Activated CD8-positive, alpha-beta memory T cell treated with anti-CD3 and anti-CD28 coated beads for 36 hours (primary cell): ENCODE results near the gene CEACAM21. TPM values are rescaled to one million over a fixed set of nuclear protein-coding genes. Genes with fewer than 3 reads are reported as not detected.

Source experiments
- CTCF ChIA-PET: fragments of 350-600 bp; sonication (Branson Sonifier 250); formaldehyde crosslinking; loops from one replicate; lab custom pipeline; 2021; ENCODE audit warnings: antibody characterized with exemption; lab: Charles Lee
- POLR2A ChIA-PET: fragments of 350-600 bp; sonication (Branson Sonifier 250); formaldehyde crosslinking; loops from one replicate; lab custom pipeline; 2021; ENCODE audit warnings: antibody characterized with exemption; lab: Charles Lee
- total RNA-seq, 2 experiments: library from RNA; stranded (reverse); gene quantifications; one replicate each; pipeline ENCODE4 v1.2.3, GENCODE V29; 2021

CEACAM21 gene
- total RNA-seq, 2 experiments from 2014 or later, result 41.9 to 43.8 TPM

DNA sequence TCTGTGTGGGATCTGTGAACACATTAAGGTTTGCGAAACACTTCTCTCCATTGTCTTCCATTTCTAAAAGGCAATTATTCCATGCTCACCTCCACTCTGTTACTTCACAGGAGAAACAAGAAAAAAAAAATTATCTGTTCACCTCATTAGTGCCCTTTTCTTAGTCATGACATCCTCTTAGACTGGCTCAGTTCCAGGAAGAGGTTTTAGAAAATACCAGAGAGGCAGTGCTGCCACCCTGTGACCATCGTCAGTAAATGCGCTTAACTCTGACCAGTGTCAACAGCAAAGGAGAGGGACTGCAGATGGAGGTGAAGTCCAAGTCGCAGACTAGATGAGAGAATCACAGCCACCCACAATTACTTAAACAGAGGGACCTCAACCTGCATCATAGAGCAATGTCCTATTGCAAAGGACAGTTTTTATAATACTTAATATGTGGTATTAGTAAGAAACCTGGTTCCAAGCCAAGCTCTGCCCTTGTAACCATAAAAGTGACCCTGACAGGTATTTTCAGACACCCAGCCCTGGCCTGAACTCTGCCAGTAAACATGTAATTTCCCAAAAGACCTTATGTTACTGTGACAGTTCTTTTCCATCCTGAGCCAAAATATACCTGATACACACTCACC lies 19.4 kb downstream of the CEACAM21 start:
- ChIA-PET CTCF (interaction anchor here (0.9 to 4.8 kb wide), 7 partner anchors 10 to 156 kb away, joined by 3 to 19 read pairs (median 3); partner anchors contain the start of gene DMAC2), POLR2A (no interaction called here)

DNA sequence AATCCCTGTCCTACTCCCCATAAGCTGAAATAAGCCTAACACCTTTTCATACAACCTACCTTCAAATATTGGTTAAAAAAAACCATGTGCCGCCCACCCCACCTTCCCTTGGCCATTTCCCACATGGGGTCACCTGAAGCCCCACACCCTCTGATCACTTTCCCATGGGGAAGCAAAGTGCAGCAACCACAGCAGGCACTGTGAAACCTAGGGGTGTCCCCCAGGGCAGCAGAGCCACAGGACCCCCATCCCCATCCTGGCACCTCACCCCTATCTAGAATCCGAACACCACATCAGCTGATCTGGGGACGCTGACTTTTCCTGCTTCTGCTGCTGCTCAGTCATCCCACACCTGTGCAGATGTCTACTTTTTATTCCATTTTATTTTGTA lies 19.9 kb downstream of the CEACAM21 start:
- ChIA-PET CTCF (interaction anchor here (1.1 to 4.8 kb wide), 5 partner anchors 10 to 156 kb away, joined by 3 to 19 read pairs (median 4); partner anchors contain the start of gene DMAC2), POLR2A (no interaction called here)

DNA sequence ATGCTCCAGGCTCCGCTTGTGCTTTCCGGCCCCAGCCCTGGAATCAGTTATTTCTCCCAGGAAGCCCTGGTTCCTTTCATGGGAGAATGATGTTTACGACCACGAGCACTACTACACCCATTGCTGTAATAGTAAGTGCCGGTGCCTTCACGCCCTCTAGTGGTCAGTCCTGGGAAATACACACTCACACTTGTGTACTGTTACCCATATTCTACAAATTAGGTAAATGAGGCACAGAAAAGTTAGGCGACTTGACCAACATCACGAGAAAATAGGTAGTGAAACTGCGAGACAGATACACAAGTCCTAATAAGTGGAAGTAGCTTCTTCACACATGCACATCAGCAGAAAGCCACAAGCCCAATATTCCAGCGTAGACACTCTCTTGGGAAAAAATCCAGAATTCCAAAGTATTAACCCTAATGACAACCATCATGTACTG lies 21.7 kb downstream of the CEACAM21 start:
- ChIA-PET CTCF (interaction anchor here (0.6 to 2.2 kb wide), 14 partner anchors 9 to 173 kb away, joined by 3 to 12 read pairs (median 3); partner anchors contain the start of gene B3GNT8), POLR2A (no interaction called here)

DNA sequence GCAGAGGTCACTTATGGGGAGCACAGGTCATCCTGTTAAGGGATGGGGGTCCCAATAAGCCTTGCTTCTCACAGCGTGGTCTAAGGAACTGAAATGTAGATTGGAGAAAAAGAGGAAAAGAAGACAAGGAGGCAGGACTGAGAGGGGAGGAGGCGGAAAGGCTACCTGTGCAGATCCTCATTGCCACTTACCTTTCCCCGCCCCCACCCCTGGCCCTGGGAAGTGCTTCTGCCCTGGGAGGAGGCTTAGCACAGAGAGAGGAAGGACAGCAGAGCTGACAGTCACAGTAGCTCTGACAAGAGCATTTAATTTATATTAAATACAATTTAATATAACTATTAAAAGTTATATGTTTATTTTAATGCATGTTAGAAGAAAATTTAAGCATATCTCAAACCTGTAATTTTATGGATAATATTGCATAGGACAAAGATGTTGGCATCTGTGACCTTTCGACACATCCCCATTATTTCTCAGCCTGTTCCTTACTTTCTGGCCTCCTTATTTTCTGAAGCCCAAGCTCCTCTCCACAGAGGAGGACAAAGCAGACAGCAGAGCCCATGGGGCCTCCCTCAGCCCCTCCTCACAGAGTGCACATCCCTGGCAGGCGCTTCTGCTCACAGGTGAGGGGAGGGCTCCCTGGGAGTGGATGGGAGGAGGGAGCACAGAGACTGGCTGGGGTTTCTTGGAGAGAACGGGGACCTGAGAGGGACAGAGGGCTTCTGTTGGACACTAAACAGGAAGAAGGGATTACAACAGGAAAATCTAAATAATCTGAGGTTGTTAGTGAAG lies 23.4 kb downstream of the CEACAM21 start:
- ChIA-PET CTCF (interaction anchor here (1.3 kb wide), 2 partner anchors 29 to 260 kb away, joined by 3 read pairs; no protein-coding TSS in a partner anchor), POLR2A (no interaction called here)

DNA sequence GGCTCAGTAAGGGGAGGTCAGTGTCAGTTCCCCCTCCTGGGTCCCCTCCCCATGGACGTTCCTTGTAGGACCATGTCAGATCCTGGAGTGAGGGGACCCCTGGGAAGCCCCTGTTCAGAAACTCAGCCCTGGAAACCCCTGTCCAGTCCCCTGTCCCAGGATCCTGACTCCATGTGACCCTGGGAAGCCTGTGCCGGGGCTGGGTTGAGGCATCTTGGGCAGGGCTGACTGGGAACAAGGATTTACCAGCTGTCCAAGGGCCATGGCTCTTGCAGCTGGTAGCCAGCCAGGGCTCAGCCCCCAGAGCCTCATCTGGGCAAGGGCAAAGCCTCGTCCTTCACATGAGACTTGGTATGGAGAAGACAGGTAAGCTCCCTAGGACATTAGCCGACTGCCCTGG lies 25.8 kb downstream of the CEACAM21 start:
- CTCF ChIA-PET, result no interaction called here
- POLR2A ChIA-PET, result no interaction called here

DNA sequence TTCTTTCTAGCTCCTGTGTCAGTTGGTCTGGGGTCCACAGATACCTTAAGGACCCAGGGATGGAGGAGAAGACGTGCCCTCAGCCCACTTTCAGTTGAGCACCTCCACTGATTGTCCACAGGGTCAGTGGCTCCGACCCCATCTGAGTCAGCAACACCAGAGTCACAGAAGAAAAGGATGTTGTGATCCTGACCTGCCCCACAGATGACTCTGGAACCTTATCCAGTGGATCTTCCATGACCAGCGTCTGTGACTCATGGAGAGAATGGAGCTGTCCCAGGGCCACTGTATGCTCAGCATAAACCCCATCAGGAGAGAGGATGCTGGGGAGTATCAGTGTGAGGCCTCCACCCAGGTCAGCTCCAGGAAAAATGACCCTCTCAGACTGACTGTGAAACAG lies 28.9 kb downstream of the CEACAM21 start:
- ChIA-PET POLR2A (interaction anchor here (0.6 kb wide), 1 partner anchor 171 kb away, joined by 3 read pairs; no protein-coding TSS in a partner anchor), CTCF (interaction anchor here (1.0 kb wide), 1 partner anchor 157 kb away, joined by 3 read pairs; no protein-coding TSS in a partner anchor)

DNA sequence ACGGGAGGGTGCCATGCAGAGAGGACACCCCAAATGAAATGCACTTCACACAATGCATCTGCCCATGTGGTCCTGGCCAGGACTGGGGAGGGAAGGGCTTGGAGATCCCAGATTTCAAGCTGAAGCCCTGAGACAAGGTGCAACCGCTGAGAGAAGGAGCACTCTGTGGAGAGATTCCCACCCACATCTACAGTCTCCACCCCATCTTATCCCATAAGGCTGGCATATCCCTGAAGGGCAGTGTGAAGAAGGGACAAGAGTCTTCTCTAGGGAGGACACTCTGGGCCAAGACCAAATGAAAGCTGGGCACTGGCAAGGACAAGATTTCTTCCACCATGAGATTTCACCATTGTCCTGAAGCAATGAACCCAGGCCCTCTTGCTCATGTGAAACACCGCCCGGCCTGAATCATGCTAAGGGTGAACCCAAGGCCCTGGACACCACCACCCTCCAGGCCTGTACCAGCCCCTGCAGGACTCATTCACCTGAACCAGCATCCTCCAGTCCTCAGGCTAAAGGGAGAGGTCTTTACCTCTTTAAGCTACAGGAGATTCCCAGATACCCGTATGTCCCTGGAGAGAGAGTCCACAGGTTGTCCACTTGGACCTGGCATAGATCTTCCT lies 30.4 kb downstream of the CEACAM21 start:
- POLR2A ChIA-PET, result no interaction called here
- CTCF ChIA-PET, result interaction anchor here (1.0 kb wide), 1 partner anchor 43 kb away, joined by 4 read pairs; no protein-coding TSS in a partner anchor

DNA sequence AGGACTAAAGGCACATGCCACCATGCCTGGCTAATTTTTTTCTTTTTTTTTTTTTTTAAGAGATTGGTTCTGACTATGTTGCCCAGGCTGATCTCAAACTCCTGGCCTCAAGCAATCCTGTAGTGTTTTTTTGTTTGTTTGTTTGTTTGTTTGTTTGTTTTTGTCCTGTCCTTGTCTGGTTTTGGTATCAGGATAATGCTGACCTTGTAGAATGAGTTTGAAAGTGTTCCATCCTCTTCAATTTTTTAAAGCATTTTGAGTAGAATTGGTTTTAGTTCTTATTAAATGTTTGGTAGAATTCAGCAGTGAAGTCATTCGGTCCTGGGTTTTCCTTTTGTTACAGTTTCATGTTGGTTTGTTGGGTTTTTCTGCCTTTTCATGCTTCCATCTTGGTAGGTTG lies 31.7 kb downstream of the CEACAM21 start:
- POLR2A ChIA-PET, result no interaction called here
- CTCF ChIA-PET, result no interaction called here

DNA sequence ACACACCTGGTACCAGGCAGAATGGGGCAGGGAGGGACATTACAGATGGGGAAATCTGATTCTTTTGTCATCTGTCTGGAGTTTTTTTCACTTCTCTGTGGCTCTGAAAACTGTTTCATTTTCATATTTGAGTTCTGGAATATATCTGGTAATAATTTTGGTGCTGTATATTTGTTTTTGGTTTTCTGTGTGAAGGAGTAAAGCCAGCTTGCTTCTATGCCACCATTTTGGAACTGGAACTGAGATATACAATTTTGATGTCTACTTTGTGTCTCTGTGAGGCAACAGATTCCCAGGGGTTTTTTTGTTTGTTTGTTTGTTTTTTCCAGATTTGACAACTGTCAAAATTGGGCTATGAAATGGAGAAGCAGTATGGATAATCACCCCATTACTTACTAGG lies 34.8 kb downstream of the CEACAM21 start:
- ChIA-PET POLR2A (no interaction called here), CTCF (no interaction called here)

DNA sequence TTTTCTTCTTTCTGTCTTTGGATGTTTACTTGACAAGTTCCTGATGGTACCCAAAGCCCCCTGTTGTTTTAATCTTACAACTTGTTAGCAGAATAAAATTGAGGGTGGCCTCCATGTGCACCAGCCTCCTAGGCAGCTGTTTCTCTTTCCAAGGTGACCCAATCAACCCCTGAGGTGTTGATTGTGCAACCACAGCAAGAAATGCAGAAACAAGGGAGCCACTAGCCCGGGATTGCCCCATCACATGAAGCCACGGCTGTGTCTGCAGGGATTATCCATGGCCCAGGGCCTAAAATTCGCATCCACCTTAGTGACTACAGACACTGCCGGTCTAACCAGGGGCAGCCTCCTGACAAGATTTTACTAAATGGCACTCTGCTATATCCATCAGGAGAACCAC lies 36.5 kb downstream of the CEACAM21 start:
- ChIA-PET CTCF (no interaction called here), POLR2A (no interaction called here)

DNA sequence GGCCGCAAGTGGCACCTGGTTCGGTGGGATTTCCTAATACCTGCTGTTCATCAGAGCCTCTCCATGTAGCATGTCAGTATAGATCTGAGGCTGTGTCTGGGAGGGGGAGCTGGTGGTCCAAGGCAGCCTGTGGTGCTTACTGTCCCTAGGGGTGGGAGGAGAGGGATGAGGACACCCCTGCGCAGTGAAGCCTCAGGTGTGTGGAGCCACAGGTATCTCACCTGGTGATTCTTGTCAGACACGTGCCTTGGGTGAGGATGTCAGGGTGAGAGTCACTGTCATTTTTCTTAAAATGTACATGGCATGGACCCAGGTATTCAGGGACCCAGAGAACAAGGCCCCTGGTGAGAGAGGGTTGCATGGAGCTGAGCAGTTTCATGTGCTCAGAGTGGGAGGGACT lies 39.2 kb downstream of the CEACAM21 start:
- CTCF ChIA-PET, result no interaction called here
- POLR2A ChIA-PET, result no interaction called here

DNA sequence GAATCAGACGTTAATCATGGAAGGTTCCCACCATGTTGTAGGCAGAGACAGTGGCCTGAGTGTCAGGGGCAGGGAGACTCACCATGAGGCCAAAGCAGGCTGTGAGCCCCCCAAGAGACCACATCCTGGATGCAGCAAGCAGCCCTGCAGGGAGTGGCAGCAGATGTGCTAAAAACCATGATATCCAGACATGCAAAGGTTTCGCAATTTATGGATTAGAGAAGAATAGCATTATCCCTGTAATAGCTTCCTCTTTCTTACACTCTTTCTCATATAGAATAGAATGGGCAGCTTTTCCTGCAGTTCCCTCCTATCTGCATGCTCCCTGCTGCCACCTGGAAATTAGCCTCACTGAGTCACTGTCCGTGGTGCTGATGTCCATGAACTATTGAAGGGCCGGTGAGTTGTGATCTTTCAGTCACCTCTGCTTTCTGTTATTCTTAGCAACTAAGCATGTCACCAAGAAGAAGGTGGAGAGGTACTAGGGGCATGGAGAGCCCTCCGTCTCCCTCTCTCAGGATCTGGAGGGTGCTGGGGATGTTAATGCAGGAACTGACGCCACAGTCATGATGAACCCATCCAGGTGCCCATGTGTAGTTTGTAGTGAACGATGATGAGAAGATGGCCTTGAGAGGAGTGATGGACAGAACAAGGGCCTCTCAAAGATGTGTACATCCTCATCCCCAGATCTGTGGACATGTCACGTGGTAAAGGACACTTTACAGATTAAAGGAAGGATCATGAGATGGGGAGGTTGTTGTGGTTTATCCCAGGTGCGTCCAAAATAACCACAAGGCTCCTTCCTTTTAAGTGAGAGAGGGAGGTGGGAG lies 41.0 kb downstream of the CEACAM21 start:
- ChIA-PET POLR2A (no interaction called here), CTCF (no interaction called here)

DNA sequence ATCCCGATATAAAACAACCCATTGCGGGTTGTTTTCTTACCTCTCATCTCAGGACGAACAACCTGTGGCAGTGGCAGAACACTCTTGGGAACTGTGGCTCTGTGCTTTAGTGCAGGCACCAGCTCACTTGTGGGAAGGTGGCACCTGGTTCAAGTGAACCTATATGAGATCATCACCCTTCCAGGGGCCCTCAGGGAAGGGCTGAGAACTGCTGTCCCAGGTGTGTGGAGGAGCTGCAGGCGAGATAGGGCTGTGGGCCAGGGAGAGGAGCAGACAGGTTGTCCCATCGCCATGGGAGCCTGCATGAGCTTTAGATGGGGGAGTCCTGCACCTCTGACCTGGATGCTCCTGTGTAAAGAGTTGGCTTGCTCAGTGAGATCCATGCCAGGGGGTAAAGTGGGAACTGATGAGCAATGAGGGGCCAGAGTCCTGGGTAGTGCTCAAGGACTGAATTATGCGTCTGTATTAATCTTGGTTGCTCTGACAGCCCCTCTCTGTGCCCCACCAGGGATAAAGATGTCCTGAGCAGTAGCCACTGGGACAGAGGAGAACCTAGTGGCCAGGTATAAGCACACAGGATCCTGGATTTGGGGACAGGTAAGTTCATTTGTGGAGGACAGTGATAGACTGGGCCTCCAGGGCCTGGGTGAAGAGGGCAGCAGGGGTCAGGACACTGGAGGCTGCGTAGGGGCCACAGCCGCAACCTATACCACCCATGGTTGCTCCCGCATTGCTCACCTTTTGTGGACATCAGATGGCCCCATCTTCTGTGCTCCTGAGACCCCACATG lies 42.2 kb downstream of the CEACAM21 start:
- ChIA-PET POLR2A (no interaction called here), CTCF (no interaction called here)

DNA sequence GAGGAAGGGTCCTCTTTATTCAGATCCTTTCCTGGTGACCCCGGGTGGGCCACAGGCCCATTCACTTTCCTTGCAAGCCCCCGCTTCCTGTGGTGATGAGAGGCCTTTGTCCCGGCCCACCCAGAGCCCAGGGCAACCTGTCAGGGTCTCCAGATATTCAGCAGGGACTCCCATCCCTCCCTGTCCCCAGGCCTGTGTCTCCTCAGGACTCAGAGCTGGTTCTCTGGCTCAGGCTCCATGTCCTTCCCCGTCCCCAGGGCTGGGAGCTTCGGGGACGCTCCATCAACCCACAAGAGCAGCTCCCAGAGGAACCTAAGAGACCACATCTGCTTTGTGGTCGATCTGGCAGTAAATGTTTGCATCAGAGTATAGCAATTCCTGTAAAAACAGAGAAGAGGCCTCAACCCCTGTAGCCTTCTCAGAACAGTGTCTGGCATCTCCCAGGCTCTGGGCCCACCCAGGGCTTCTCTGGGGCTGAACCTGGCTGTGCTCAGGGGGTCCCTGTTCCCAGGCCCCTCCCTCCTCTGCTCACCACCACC lies 43.1 kb downstream of the CEACAM21 start:
- ChIA-PET CTCF (no interaction called here), POLR2A (no interaction called here)

DNA sequence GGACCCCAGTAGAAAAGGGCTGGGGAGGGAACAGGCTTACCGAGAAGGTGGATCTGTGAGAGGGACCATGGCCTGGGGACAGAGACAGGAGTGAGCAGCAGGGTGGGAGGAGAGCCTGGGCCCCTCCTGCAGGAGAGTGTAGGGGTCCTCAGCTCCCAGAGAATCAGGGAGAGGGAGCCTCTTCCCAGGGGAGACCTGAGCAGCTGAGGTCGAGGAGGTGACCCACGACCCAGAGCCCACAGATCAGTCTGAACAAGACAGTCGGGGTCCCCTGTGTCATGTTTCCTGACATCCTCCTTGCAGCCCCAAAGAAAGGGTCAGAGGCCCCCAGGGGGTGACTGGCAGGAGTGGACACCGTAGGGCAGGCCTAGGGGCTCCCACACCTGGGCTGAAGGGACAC lies 44.2 kb downstream of the CEACAM21 start:
- ChIA-PET CTCF (interaction anchor here (0.5 kb wide), 1 partner anchor 26 kb away, joined by 3 read pairs; no protein-coding TSS in a partner anchor), POLR2A (no interaction called here)

DNA sequence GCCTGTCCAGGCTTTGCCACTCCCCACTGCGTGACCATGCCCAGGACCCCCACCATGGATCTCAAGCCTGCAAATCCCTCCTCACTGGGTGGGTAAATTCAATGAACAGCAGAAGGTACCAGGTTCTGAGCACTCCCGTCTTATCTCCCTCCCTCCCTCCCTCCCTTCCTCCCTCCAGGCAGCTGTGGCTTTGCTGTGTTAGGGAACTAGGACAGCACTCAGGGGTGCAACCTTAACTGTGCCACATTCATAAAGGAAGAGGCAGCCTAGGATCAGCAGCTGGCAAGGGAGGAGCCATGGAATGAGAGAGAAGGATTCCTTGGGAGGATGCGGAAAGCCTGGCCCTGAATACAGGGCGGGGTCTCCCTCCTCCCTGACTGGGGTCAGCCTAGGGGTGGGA lies 45.3 kb downstream of the CEACAM21 start:
- ChIA-PET POLR2A (no interaction called here), CTCF (no interaction called here)

DNA sequence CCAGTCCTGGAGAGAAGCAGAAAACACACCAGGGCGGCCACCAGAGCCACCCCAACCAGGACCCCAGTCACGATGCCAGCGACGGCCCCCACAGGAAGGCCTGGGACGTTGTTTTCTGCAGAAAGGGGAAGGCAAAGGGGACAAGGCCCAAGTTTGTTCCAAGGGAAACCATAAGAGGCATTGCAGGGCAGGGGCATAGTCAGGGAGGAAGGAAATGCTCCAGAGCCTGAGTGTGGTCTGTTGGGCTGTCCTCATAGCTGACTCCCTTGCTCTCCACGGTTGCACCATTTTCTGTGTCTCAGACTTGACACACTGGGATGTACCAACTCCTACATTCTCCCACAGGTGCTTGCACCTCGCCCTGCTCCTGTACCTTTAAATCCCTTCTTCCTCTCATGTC lies 45.7 kb downstream of the CEACAM21 start:
- CTCF ChIA-PET, result no interaction called here
- POLR2A ChIA-PET, result no interaction called here

DNA sequence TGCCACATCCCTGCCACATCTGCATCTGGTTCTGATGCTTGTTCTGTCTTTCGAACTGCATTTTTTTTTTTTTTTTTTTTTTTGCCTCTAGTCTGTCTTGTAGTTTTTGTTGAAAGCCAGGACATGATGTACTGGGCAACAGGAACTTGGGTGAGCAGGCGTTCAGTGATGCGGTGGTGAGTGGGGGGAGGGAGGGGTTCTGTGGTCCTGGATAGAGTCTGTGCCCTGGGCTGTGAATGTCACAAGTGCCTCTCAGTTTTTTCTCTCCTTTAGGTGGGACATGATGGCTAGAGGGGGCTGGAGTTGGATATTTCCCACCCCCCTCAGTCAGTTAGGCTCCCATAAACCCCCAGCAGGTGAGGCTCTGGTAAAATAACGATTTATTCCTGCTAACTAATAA lies 47.4 kb downstream of the CEACAM21 start:
- CTCF ChIA-PET, result no interaction called here
- POLR2A ChIA-PET, result no interaction called here
